GM18511 (cell line): ENCODE data around the gene MCF2L2.
"Not testable (repeated sequence)": the region's sequence is repeated elsewhere in the genome, so short reads cannot be mapped to it uniquely, and the experiment has no call there.

ENCODE experiments used
- ATAC-seq: cut with Tn5 transposase; IDR thresholded peaks from one replicate; pipeline ENCODE4 v1.9.1; 2021; ENCODE audit warnings: mild to moderate bottlenecking, moderate library complexity; ENCODE audit not compliant: unreplicated experiment

The MCF2L2 gene, protein sequence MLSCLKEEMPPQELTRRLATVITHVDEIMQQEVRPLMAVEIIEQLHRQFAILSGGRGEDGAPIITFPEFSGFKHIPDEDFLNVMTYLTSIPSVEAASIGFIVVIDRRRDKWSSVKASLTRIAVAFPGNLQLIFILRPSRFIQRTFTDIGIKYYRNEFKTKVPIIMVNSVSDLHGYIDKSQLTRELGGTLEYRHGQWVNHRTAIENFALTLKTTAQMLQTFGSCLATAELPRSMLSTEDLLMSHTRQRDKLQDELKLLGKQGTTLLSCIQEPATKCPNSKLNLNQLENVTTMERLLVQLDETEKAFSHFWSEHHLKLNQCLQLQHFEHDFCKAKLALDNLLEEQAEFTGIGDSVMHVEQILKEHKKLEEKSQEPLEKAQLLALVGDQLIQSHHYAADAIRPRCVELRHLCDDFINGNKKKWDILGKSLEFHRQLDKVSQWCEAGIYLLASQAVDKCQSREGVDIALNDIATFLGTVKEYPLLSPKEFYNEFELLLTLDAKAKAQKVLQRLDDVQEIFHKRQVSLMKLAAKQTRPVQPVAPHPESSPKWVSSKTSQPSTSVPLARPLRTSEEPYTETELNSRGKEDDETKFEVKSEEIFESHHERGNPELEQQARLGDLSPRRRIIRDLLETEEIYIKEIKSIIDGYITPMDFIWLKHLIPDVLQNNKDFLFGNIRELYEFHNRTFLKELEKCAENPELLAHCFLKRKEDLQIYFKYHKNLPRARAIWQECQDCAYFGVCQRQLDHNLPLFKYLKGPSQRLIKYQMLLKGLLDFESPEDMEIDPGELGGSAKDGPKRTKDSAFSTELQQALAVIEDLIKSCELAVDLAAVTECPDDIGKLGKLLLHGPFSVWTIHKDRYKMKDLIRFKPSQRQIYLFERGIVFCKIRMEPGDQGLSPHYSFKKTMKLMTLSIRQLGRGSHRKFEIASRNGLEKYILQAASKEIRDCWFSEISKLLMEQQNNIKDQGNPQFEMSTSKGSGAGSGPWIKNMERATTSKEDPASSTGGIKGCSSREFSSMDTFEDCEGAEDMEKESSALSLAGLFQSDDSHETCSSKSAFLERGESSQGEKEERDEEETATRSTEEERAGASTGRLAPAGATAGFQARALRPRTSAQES

DNA sequence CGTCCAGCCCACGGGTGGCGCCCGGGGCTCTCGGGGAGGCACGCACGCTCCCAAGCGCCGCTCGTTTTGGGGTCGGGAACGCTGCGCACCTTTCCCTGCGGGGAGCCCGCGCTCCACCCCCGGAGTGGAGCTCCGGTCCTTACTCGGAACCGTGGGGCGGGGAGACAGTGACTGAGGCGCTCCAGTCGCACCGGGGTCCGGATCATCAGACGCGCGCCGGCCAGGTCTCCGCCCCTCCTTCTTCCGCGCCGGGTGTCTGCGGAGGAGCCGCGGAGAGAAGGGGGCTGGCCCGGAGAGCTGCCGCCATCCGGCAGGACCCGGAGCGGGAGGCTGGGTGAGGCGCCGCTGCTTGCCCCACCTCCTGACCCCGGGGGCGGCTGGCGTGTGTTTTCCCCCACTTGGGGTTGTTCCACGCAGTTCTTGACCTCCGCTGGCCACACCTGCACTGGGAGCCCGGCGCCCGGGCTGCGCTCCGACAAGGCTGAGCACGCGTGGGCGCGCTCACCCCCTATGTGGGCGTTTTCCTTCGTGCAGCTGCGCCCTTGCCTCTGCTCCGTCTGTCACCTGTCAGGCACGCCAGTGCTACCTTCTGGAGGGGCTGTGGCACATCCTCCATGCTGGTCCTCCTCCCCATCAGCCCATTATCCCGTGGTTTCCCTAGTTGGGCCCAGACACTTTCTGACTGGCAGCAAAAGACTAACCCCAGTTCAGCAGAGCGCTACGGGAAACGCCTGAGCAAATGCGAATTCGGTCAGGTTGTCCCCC, at the start of gene MCF2L2:
MCF2L2 (minus strand) TSS at position 173 of the 765 bp plus-strand sequence. CDS start 642 bp downstream, outside the sequence.
- ATAC-seq, result peak; percentile 75

DNA sequence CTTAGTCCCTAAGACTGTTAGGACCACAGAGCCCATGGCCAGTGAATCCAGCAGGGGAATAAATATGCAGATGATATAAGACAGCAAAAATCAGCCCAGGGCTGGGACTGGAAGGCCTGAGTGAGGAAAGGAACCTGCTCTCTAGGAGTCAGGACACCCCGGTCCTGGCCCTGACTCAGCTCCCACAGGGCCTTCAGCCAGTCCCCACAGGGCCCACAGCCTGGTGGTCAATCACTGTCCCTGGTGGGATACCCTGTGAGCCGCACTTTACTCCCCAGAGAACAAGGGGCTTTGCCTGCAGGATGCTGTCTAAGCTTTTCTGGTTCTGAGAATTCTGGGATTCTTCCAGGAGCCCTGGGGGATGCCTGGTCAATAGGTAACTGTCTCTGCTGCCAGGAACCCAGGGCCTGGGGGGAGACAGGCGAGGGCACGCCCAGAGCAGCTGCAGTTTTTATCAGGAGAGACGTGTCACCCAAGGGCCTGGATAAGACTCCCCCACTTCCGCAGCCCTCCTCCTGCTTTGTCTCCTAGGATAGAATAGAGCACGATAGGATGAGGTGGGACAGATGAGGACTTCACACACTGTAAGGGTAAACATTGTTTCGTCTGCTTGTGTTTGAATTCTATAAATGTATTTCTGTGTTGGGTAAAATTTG, 49.5 kb upstream of the MCF2L2 start:
- ATAC-seq, result no peak

DNA sequence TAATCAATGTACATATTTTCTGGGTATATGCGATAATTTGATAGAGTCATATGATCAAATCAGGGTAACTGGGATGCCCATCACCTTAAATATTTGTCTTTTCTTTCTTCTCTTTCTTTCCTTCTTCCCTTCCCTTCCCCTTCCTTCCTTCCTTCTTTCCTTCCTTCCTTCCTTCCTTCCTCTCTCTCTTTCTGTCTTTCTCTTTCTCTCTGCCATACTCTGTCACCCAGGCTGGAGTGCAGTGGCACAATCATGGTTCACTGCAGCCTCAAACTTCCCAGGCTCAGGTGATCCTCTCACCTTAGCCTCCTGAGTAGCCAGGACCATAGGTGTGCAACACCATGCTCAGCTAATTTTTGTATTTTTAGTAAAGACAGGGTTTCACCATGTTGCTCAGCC, 47.3 kb upstream of the MCF2L2 start:
- ATAC-seq, result not testable (repeated sequence)

DNA sequence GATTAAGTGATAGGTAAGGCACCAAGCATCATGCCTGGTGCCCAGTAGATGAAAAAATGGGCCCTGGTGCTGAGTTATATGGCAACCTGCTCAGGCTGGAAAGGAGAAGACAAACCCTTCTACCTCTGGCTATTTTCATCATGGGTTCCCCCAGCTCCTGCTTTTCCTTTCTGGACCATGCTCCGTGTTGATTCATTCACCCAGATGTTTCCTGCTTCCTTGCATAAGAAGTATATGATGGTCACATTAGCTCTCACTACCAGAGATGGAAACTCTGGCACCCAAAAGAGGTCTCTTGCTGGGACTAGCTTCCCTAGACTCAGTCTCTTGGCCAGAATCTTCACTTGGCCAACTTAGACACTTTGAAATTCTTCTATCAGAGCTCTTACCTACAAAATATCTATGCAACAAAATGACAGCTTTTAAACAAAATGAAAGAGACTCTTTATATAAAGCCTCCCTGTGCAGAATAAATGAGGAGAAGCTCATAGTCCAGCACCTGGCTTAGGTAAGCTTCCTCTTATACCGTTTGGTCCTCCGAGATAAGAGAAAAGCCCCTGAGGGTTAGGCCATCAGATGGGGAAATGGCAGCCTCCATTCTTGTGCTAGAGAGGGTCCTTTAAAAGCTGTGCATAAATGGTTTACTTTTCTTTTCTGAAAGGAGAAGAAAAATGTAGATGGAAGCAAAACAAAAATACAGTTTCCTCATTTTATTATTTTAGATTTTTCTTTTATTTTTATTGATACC, 46.8 kb upstream of the MCF2L2 start:
- ATAC-seq, result no peak

DNA sequence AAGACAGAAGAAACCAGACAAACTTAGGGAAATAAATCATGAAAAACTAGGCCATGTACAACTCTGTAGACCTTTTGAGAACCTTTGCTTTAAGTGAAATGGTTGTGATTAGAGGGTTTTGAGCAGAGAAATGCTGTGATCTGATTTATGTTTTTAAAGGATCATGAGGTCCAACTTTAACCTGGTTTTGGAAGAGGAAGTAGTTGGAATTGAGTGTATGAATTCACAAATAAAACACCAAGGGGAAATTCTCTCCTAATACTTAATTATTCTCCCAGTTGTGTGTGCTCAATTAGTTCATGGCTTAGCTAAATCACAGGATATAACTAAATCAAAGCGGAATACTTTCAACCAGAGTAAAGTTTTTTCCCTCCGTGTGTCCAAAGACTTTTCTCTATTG, 45.5 kb upstream of the MCF2L2 start:
- no peak for ATAC-seq

DNA sequence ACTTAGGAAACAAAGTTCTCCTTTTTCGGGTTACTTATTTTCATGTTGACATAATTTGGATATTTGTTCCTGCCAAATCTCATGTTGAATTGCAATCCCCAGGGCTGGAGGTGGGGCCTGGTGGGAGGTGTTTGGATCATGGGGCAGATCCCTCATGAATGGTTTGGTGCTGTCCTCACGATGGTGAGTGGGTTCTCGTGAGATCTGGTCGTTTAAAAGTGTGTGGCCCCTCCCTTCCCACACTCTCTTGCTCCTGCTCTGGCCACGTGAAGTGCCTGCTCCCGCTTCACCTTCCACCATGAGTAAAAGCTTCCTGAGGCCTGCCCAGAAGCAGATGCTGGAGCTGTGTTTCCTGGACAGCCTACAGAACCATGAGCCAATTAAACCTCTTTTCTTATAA, 43.7 kb upstream of the MCF2L2 start:
- no peak for ATAC-seq

DNA sequence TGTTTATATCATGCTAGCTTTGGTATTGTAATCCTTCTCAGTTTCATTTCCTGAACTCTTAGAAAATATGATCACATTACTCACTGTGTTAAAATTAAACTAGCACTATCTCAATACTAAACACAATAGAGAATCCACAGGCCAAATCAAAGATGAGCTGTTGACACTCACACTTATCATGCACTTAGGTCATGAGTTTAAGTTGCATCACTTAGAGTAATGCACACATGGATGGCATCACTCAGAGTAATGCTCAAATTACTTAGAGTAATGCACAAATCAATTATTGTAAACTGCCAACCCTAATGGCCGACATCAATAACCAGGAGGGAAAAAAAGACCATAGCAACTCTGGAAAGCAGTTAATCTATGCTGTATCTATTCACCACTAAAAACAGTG, 40.0 kb upstream of the MCF2L2 start:
- no peak for ATAC-seq

DNA sequence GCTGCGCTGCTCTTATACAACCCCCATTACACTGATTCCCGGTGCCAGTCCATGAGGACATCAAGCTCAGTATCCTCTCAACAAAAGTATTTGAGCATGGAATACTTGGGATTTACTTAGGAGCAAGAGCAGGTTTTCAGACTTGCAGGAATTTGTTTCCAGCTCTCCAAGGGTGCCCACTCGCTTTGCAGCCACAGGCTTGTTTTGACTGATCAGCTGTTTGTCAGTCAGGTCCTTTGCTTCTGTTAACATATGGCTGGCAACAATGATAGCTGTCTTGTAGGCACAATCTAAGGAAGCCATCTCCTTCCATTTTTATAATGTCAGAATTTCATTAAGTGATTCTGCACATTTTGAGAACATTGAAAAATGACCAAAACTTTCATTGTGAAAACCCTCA, 38.2 kb upstream of the MCF2L2 start:
- ATAC-seq, result no peak

DNA sequence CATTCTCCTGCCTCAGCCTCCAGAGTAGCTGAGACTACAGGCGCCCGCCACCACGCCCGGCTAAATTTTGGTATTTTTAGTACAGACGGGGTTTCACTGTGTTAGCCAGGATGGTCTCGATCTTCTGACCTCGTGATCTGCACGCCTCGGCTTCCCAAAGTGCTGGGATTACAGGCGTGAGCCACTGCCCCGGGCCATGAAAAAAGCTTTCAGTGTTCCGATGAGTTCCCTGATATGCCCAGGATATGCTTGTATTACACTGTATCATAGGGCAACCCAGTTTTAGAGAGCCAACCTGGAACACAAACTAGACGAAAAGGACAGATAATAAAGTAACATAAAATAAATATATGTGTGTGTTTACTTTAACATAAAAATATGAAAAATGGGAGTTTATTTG, 37.3 kb upstream of the MCF2L2 start:
- ATAC-seq, result not testable (repeated sequence)

DNA sequence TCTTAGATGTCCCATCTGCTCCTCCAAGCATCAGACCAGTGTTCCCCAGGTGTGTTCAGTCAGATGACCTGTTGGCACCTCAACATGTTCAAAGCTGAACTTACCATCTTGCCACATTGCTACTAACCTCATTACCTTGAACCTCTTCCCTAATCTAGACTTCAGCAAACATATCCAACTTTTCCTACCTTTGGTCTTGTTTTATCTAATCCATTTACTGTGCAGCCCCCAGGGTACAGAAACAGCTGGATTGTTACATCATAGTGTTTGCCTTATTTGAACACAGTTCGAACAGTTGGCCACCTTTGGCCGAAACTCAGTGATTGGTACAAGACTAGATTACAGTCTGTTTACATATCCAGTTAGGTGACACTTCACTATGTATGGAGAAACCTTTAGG, 36.1 kb upstream of the MCF2L2 start:
- no peak for ATAC-seq

DNA sequence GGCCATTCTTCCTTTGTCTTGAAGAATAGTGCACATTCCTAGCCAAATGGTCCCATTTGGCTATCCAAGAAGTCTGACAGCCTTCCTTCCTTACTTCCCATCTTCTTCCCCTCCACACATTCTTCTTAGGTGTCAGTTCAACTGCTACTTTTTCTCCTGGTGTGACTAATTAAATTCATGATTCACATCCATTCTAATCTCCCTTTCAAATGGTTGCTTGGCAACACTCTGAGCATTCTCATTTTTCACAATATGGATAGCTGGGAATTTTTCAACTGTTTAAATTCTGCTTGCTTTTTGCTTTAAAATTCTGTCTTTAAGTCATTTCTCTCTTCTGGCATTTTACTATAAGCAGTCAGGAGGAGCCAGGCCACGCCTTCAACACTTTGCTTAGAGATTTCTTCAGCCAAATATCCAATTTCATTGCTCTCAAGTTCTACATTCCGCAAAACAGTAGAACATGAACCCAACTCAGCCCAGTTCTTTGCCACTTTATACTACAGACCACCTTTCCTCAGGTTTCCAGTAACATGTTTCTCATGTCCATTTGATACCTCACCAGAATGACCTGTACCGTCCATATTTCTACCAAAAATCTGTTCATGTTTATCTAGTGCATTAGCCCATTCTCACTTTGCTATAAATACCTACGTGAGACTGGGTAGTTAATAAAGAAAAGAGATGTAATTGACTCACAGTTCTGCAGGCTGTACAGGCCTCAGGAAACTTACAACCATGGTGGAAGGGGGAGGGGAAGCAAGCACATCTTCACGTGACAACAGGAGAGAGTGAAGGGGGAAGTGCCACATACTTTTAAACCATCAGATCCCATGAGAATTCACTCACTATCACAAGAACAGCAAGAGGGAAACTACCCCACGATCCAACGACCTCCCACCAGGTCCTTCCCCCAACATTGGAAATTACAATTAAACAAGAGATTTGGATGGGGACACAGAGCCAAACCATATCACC, 31.9 kb upstream of the MCF2L2 start:
- no peak for ATAC-seq

DNA sequence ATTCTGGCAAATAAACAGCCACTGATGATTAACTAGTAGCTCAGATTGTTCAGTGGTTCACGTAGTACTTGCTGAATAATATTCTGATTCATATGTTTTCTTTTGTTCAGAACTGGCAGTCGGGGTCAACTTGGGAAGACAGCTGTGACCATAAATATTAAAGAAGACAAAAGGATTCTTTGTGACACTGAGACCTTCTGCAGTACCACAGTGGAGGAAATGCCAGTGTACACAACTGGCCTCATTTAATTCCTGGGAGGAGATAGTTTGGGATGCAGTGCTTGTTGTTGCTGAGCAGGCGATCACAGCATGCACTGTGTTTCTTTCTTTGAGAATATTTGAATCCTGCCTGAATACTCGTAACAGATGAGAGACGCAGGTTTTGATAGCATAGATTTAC, 26.7 kb upstream of the MCF2L2 start:
- ATAC-seq, result no peak

DNA sequence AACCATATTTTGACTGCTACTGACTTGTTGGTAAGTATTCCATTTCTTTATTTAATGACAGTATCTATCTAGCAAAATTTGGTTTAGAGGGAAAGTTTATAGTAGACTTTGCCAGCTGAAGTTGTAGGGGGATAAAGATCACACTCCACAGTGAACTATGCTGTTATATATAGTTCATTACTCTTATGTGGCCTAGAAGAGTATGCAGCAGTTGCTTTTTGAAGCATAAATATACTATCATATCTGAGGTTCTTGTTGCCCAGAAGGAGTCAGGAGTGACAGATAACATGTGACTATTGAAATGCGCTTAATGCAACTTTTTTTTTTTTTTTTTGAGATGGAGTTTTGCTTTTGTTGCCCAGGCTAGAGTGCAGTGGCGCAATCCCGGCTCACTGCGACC, 25.6 kb upstream of the MCF2L2 start:
- ATAC-seq, result no peak

DNA sequence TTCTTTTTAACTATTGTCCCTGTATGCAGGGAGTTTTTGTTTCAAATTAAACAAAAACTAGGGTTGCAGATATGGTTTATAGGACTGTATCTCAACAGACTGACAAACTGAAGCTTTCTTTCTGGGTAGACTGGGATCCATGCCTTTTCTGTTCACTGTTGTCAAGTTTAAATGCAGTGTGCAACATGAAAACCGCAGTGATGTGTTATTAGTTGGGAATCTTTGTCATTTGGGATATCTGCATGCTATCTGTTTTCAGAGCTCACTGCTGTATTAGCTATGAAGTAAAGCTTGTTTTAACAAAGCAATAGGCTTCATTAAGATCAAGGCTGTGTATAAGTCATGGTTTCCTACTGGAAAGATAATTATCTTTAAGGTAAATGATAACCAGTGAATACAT, 21.4 kb upstream of the MCF2L2 start:
- no peak for ATAC-seq

DNA sequence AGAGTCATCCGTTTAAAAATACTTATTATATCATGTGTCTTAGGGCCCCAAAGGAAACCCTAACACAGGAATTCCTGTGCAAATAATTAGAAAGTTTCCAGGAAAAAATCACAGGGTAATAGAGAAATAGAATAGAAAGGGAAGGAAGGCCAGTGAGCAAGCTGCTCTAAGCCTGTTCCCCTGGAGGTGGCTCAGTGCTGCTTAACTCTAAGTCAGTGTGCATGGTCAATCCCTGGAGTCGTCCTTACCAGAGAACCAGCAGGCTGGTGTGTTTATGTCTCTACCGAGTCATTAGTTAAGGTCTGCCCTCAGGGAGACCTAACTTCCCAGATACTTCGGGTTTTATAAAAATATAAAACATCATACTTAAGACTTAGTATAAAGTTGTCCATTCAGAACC, 21.0 kb upstream of the MCF2L2 start:
- no peak for ATAC-seq

DNA sequence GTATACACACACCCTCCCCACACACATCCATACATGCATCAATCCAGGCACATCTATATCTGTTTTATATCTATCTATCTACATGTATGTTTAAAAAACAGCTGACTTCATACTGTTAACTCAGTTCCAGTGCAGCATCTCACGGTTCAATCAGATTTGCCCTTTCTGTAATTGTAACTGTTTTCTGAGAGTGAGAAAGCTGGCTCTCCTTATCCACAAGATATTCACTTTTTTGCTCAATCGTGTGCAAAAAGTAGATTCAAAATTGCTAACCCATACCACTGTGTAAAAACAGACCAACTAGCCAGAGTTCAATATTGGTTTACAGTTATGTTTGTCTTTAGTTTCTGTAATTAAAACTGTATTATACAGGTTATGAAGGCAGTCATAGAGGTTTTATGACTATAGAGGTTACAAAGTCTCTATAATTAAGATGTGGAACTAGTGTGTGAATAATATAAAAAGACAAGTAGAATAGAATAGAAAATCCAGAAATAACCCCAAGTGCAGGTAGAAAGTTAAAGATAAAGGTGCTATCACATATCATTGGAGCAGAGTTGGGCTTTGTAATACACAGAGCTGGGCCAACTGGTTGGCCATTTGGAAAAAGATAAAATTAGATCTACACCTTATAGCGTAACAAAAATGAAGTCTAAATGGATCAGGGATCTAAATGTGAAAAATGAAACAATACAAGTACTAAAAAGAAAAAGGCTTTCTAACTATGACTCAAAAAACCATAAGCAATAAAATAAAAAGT, 20.1 kb upstream of the MCF2L2 start:
- ATAC-seq, result no peak

DNA sequence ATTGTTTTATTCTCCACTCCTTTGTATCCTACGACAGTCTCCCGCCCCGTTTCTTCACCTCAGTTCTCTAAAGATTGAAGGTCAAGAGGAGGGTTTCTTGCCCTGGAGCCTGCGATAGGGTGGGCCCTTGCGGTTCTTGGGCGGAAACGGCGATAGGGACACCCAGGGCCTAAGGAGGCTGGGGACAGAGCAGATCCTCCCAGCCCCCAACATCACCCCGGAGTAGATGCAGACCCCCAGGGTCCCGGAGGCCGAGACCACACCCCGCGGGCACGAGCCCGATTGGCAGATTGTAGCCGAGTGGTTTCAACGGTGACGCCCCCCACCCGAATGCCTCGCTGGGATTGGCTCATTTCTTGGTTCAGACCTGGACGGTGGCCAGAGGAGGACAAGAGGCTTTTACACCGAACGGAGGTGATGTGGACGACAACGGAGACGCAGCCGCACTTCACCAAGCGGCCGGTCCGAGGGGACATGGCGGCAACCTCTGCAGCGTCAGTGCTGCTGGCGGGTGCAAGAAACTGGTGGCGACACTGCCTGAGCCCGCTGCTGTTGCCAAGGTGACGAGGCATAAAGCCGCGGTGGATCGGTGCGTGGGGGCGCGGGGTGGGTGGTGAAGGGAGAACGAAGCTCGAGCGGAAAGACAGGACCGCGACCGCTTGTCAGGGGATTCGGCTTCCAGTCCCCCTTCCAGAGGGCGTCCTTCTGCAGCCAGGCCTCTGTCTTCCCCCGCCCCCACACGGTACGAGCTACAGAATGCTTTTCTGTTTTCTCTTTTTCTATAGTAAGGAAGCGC, 19.0 kb upstream of the MCF2L2 start:
- peak; percentile 89 for ATAC-seq
